Right lung (tissue), 5 donors: Measurements from ENCODE around the gene ZNF23. TPM values are rescaled to one million over a fixed set of nuclear protein-coding genes. Genes with fewer than 3 reads are reported as not detected.

ENCODE experiments used
- DNase-seq, 2 donors: peaks; one replicate each; pipeline ENCODE4 v3.0.0-alpha.2; 2013
- polyA plus RNA-seq, 5 donors: library from polyadenylated mRNA; unstranded; fragments of 120-200 nt; gene quantifications; one replicate each; pipeline versions ENCODE4 v1.2.1 to v1.2.3, GENCODE V29; 2013; ENCODE audit warnings: inconsistent platforms in 1 of 5, low replicate concordance in 1 of 5; ENCODE audit not compliant: insufficient read length in 5 of 5, insufficient read depth in 1 of 5

Gene ZNF23
- polyA plus RNA-seq, 5 donors: 15.4 to 21.3 (median 18.5) TPM

DNA sequence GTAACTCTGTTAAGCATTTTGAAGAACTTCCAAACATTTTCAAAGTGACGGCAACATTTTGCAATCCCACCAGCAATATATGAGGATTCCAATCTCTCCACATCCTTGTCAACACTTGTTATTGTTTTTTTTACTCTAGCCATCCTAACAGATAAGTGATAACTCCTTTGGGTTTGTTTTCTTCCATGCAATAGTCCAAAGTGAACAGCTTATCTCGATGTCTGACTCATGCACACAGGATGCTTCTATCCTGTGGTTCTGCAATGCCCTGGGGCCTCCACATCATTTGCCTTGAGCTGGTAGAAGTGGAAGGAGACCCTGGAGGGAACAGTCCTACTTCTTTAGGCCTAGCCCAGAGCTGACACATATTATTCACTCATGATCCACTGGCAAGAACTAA, 33.2 kb downstream of the ZNF23 start:
- DNase-seq: no peak

GRCh38 chr16:71428385-71428784, 33.7 kb downstream of the ZNF23 start:
- no peak for DNase-seq

- no peak for DNase-seq
Observed at GRCh38 chr16:71426880-71427615, 35.0 kb downstream of the ZNF23 start.

- DNase-seq: peak in 1 of 2 donors; percentile 8
Observed at GRCh38 chr16:71426069-71426879, 35.8 kb downstream of the ZNF23 start.

DNA sequence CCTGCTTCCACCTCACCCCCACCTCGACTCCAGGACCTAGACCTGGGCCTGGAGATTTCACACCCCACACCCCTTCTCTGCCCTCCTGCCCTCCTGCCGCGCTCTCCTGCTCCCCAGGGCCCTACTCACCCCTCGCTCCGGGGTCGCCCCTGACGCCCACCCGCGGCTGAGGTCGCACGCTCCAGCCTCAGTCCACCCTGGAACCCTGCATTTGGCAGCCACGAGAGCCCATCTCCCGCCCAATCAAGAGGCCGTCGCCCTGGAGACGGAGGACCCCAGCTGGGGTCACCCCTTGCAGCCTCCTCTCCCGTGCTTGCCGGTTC, 36.3 kb downstream of the ZNF23 start:
- DNase-seq: no peak

DNA sequence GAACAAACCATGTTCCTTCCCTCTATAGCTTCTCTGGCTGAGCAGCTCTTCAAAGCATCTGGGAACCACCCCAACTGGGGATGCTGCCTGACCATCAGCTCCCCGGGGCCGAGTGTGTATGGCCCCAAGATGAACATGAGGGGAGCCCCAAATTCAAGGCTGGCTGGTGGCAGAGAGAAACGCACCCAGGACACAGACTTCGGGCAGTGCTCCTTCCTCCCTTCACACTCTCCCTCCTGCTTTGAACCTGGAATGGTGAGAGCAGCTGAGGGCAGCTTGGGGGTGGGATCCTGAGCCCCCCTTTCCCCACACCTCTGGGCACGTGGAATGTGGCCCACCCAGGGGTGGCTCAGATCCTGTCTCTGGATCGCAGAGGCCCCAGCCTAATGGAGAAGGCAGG, 37.4 kb downstream of the ZNF23 start:
- DNase-seq: no peak

- DNase-seq: no peak
Observed at GRCh38 chr16:71423865-71424264, 38.2 kb downstream of the ZNF23 start.

GRCh38 chr16:71423016-71423415, 39.0 kb downstream of the ZNF23 start:
- DNase-seq: no peak

GRCh38 chr16:71421911-71422310, 40.1 kb downstream of the ZNF23 start:
- no peak for DNase-seq

DNA sequence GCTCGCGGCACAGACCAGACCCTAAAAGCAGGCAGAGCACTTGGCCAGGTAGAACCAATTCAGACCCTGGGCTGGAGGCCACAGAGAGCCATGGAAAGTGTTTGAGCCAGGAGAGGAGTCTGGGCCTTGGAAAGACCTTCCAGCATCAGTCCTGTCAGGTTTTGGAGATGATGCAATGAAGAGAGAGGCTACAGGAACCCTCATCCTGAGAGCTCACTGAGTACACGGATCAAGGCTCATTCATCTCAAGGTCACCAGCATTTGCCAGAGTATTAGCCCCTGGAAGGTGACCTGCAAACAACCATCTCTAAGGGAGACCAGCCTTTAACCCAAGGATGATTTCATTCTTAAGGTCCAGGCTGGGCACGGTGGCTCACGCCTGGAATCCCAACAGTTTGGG, 48.0 kb downstream of the ZNF23 start:
- no peak for DNase-seq

- DNase-seq: no peak
Observed at GRCh38 chr16:71413341-71413740, 48.7 kb downstream of the ZNF23 start.

DNA sequence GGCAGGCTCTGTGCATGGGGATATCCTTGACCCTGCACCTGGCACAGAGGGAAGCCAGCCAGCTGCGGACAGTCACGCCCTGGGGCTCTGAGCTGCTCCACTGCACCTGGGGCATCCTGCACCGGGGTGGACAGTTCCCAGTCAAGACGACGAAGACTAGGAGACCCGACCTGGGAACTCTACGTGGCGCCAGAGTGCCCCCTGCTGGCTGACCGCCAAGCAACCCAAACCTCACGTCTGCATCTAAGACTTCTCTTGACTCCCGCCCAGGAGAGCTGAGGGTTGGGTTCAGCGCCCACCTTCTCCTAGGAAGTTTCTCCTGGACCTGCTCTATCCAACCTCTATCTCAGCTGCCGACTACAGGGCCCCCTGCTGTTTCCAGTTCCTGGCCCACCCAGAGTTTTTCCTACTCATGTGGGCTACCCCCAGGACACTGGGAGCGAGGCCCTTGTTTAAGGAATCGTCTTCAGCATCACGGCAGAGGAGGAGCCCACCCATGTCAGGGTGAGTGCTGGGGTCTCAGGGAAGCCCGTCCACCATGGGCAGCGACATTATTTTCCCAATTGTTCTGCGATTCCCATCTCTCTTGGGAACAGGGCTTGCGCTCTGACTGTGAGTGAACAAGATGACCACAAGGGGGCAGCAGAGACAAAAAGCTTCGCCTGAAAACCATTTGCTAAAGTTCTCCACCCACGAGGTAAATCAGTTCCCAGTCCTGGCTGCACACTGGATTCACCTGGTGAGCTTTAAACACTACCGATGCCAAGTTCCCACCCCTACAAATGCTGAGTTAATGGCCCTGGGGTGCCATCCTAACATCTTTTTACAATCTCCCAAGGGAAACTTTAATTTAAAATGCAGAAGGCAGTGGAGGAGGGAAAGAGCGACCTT, 49.5 kb downstream of the ZNF23 start:
- DNase-seq: peak; percentile 21 to 59

DNA sequence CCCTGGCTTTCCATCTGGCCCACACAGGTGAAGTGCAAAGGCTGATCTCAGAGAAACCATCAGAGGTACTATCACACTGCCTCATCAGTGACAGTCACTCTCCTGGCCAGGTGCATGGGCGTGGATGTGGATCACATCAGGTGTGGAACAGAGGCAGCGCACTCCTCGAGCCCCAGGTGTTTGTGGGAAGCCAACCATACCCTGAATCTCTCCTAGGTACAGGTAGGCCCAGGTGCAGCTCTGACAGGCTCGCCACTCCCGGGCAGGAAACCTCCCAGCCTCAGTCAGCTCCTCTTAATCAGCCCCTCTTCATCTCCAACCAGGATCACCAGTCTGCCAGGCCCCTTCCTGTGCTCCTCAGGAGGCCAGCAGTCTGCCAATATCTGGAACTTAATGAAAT, 51.9 kb downstream of the ZNF23 start:
- DNase-seq: no peak

DNA sequence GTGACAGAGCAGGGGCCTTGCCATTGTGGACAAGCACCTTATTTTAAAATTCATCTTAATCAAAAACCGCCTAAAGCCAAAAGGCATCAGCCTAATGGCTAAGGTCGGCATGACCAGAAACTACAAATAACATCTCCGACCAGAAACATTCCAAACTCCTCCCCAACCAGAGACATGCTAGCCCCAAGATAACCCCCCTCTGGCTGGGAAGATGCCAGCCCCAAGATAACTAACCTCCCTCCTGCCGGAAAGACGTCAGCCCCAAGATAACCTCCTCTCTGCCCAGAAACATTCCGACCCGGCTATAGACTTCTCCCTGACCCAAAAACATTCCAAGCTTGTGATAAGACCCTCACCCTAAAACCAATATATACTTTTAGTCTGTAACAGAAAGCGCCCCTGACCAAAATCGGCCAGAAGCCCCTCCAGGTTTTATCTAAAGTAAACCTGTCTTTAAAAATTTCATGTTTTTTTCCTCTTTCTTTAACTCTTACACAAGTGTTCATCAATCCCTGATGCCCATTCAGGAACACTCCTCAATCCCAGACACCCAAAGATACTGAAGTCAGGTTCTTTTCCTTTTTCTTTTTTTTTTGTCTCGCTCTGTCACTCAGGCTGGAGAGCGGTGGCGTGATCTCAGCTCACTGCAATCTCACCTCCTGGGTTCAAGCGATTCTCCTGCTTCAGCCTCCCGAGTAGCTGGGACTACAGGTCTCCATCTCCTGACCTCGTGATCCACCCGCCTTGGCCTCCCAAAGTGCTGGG, 52.9 kb downstream of the ZNF23 start:
- no peak for DNase-seq

GRCh38 chr16:71408536-71408935, 53.5 kb downstream of the ZNF23 start:
- DNase-seq: no peak

- DNase-seq: no peak
Observed at GRCh38 chr16:71407731-71408130, 54.3 kb downstream of the ZNF23 start.

DNA sequence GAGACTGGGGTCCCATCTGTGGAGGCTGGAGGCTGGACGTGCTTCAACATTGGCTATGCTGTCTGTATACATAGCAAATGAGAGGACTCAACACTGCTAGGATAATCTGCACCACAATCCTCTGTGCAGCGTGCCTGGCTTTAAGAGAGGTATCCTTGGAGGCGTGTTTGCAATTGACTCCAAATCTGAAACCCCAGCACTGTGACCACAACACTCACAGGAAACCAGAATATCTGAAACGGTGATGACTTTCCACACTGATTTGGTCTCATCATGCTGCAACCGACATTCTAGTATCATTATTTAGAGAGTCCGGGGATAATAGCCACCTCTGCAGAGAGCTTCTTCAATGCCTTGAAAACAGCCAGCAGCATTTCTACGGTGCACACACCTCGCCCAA, 55.3 kb downstream of the ZNF23 start:
- DNase-seq: no peak

DNA sequence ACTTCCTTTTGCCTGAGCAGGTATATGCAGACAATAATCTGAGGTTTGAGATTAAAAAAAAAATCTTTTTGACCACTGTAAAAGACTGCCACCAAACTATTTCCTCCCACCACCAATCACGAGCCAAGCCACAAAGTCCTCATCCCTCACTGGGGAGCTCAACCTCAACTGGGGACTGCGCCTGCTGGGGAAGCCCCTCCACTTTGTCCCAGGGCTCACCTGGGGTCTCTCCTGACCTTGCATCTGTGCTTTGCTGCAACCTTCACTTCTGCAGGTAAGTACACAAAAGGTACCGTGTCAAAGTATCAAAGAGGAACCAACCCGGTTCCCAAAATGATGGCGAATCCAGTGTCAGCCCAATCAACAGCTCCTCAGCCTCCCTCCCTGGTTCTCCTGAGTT, 55.7 kb downstream of the ZNF23 start:
- DNase-seq: no peak

- DNase-seq: no peak
Observed at GRCh38 chr16:71404364-71404763, 57.7 kb downstream of the ZNF23 start.

- no peak for DNase-seq
Observed at GRCh38 chr16:71402674-71403073, 59.4 kb downstream of the ZNF23 start.

- DNase-seq: no peak
Observed at GRCh38 chr16:71402007-71402406, 60.0 kb downstream of the ZNF23 start.
